Peyer's patch (tissue), 4 donors: Measurements from ENCODE around the gene AMDHD2. TPM values are rescaled to one million over a fixed set of nuclear protein-coding genes. Genes with fewer than 3 reads are reported as not detected.
A peak's percentile ranks its signal among the peaks of the same experiment; 100 is the strongest.
"Not testable (repeated sequence)": the region's sequence is repeated elsewhere in the genome, so short reads cannot be mapped to it uniquely, and the experiment has no call there.

Experiments used
- DNase-seq, 3 donors: peaks; one replicate each; pipeline ENCODE4 v3.0.0-alpha.2; 2017 to 2019
- H3K27ac ChIP-seq, 4 donors: fragments of 200-600 bp; sonication (generic); one replicate each; pipeline ENCODE4 v1.5.1; 2016 to 2019
- H3K27me3 ChIP-seq, 2 donors: fragments of 200-600 bp; sonication (generic); one replicate each; pipeline ENCODE4 v1.5.1; 2019
- H3K36me3 ChIP-seq, 3 donors: fragments of 200-600 bp; sonication (generic); one replicate each; pipeline ENCODE4 v1.5.1; 2016 to 2019
- H3K4me1 ChIP-seq, 4 donors: fragments of 200-600 bp; sonication (generic); one replicate each; pipeline ENCODE4 v1.5.1; 2016 to 2019
- H3K4me3 ChIP-seq, 4 donors: fragments of 200-600 bp; sonication (generic); 1 replicate in 3 of 4; 2 replicates in 1 of 4; pipeline ENCODE4 v1.5.1; 2016 to 2019; ENCODE audit warnings: mild to moderate bottlenecking in 1 of 4
- H3K9me3 ChIP-seq, 4 donors: fragments of 200-600 bp; sonication (generic); one replicate each; pipeline ENCODE4 v1.5.1; 2016 to 2019; ENCODE audit warnings: mild to moderate bottlenecking in 1 of 4
- CTCF ChIP-seq, 6 experiments: fragments of 450-650 bp in 4 of 6; fragments of 200-600 bp in 2 of 6; sonication (generic) in 1 of 6; IDR thresholded peaks; one replicate each; pipeline ENCODE4 v1.5.1; 2017 to 2019; ENCODE audit warnings: antibody characterized with exemption in 6 of 6, mild to moderate bottlenecking in 3 of 6, moderate library complexity in 1 of 6
- total RNA-seq, 4 donors: library from RNA; depleted of rRNA; stranded (reverse); fragments of >200 nt; gene quantifications; one replicate each; pipeline ENCODE4 v1.1.0, GENCODE V29; 2016

AMDHD2 gene
- total RNA-seq, 4 donors from 2014 or later = 56.0 to 173 (median 83.8) TPM

- Histone ChIP-seq H3K4me3 (peak overlapping the region in 2 of 4 donors; percentile 17 to 30), H3K27ac (peak overlapping the region in 2 of 4 donors; percentile 58 to 59)
- TF ChIP-seq CTCF (IDR thresholded peaks at IDR 0.05) = peak in 1 of 6 experiments; percentile 23
- not testable (repeated sequence) for H3K4me1 ChIP-seq, H3K36me3 ChIP-seq, H3K27me3 ChIP-seq, H3K9me3 ChIP-seq
- DNase-seq = peak in 2 of 3 donors; percentile 32 to 49
Observed at GRCh38 chr16:2551420-2551889, 31.3 kb downstream of the AMDHD2 start.

GRCh38 chr16:2554709-2555425 lies 34.7 kb downstream of the AMDHD2 start:
- H3K27ac ChIP-seq, DNase-seq, H3K4me3 ChIP-seq, H3K36me3 ChIP-seq, H3K4me1 ChIP-seq, H3K9me3 ChIP-seq, H3K27me3 ChIP-seq: not testable (repeated sequence)

GRCh38 chr16:2557150-2557549 lies 37.0 kb downstream of the AMDHD2 start:
- not testable (repeated sequence) for H3K9me3 ChIP-seq, DNase-seq, H3K4me1 ChIP-seq, H3K4me3 ChIP-seq, H3K27me3 ChIP-seq, H3K27ac ChIP-seq, H3K36me3 ChIP-seq

- not testable (repeated sequence) for H3K9me3 ChIP-seq, H3K4me1 ChIP-seq, H3K27ac ChIP-seq, H3K36me3 ChIP-seq, H3K27me3 ChIP-seq, H3K4me3 ChIP-seq
- DNase-seq = peak in 2 of 3 donors; percentile 47 to 48
Observed at GRCh38 chr16:2560131-2560797, 40.1 kb downstream of the AMDHD2 start.

- not testable (repeated sequence) for H3K9me3 ChIP-seq, H3K27me3 ChIP-seq, H3K36me3 ChIP-seq, H3K4me3 ChIP-seq, H3K27ac ChIP-seq, H3K4me1 ChIP-seq
- DNase-seq = peak in 2 of 3 donors; percentile 77 to 91
- peak in 2 of 6 experiments; percentile 19 to 46 for TF ChIP-seq CTCF (IDR thresholded peaks at IDR 0.05)
Observed at GRCh38 chr16:2560798-2561133, 40.6 kb downstream of the AMDHD2 start.

GRCh38 chr16:2567506-2567905 lies 47.3 kb downstream of the AMDHD2 start:
- H3K9me3 ChIP-seq, H3K27me3 ChIP-seq, H3K27ac ChIP-seq, H3K36me3 ChIP-seq, H3K4me1 ChIP-seq, DNase-seq, H3K4me3 ChIP-seq: not testable (repeated sequence)

GRCh38 chr16:2568573-2568972 lies 48.4 kb downstream of the AMDHD2 start:
- H3K4me3 ChIP-seq, DNase-seq, H3K27me3 ChIP-seq, H3K4me1 ChIP-seq, H3K36me3 ChIP-seq, H3K9me3 ChIP-seq, H3K27ac ChIP-seq: not testable (repeated sequence)

- H3K9me3 ChIP-seq, H3K4me1 ChIP-seq, H3K27ac ChIP-seq, H3K36me3 ChIP-seq, H3K4me3 ChIP-seq, H3K27me3 ChIP-seq, DNase-seq: not testable (repeated sequence)
Observed at GRCh38 chr16:2572704-2573103, 52.5 kb downstream of the AMDHD2 start.

- DNase-seq, H3K4me3 ChIP-seq, H3K27ac ChIP-seq, H3K27me3 ChIP-seq, H3K36me3 ChIP-seq, H3K4me1 ChIP-seq, H3K9me3 ChIP-seq: not testable (repeated sequence)
Observed at GRCh38 chr16:2575839-2576238, 55.7 kb downstream of the AMDHD2 start.

- H3K4me1 ChIP-seq, H3K27ac ChIP-seq, H3K4me3 ChIP-seq, DNase-seq, H3K9me3 ChIP-seq, H3K36me3 ChIP-seq, H3K27me3 ChIP-seq: not testable (repeated sequence)
Observed at GRCh38 chr16:2577044-2577443, 56.9 kb downstream of the AMDHD2 start.

GRCh38 chr16:2578905-2579304 lies 58.7 kb downstream of the AMDHD2 start:
- DNase-seq, H3K36me3 ChIP-seq, H3K27ac ChIP-seq, H3K9me3 ChIP-seq, H3K4me1 ChIP-seq, H3K27me3 ChIP-seq, H3K4me3 ChIP-seq: not testable (repeated sequence)

- not testable (repeated sequence) for DNase-seq, H3K4me1 ChIP-seq, H3K4me3 ChIP-seq, H3K27ac ChIP-seq, H3K36me3 ChIP-seq, H3K9me3 ChIP-seq, H3K27me3 ChIP-seq
Observed at GRCh38 chr16:2580143-2580542, 60.0 kb downstream of the AMDHD2 start.

- not testable (repeated sequence) for H3K27ac ChIP-seq
- H3K36me3 ChIP-seq = peaks cover 0 to 12% (median 0%) of the 10 kb centered on the region in 3 donors
Observed at GRCh38 chr16:2580818-2581217, 60.6 kb downstream of the AMDHD2 start.

More at GRCh38 chr16:2580818-2581217, 60.6 kb downstream of the AMDHD2 start:
- H3K4me1 ChIP-seq, H3K4me3 ChIP-seq, H3K27me3 ChIP-seq, DNase-seq, H3K9me3 ChIP-seq: not testable (repeated sequence)
